ENCODE results near the gene ERAP2. TPM values are rescaled to one million over a fixed set of nuclear protein-coding genes. Genes with fewer than 3 reads are reported as not detected.

Gene ERAP2
- polyA plus RNA-seq, 1 donor from 2014 or later = not detected

GRCh38 chr5:96902876-96903275, 26.6 kb downstream of the ERAP2 start:
- TF ChIP-seq TAF1 (IDR thresholded peaks at IDR 0.05; ENCODE audit: low read depth) (no peak), REST (IDR thresholded peaks at IDR 0.05; ENCODE audit: borderline replicate concordance) (no peak), POLR2AphosphoS5 (IDR thresholded peaks at IDR 0.05) (no peak), MXI1 (conservative IDR thresholded peaks at IDR 0.05; ENCODE audit: poor library complexity, severe bottlenecking) (no peak), CTCF (IDR thresholded peaks at IDR 0.05; ENCODE audit: poor library complexity, severe bottlenecking) (no peak), SMC3 (conservative IDR thresholded peaks at IDR 0.05; ENCODE audit: poor library complexity) (no peak), EP300 (conservative IDR thresholded peaks at IDR 0.05; ENCODE audit: poor library complexity, severe bottlenecking) (no peak), RAD21 (conservative IDR thresholded peaks at IDR 0.05) (no peak), EZH2 (IDR thresholded peaks at IDR 0.05; ENCODE audit: borderline replicate concordance, insufficient read depth, low read length, poor library complexity, severe bottlenecking) (no peak)

GRCh38 chr5:96903300-96903699, 27.0 kb downstream of the ERAP2 start:
- TF ChIP-seq EP300 (conservative IDR thresholded peaks at IDR 0.05; ENCODE audit: poor library complexity, severe bottlenecking) (no peak), EZH2 (IDR thresholded peaks at IDR 0.05; ENCODE audit: borderline replicate concordance, insufficient read depth, low read length, poor library complexity, severe bottlenecking) (no peak), MXI1 (conservative IDR thresholded peaks at IDR 0.05; ENCODE audit: poor library complexity, severe bottlenecking) (no peak), SMC3 (conservative IDR thresholded peaks at IDR 0.05; ENCODE audit: poor library complexity) (no peak), REST (IDR thresholded peaks at IDR 0.05; ENCODE audit: borderline replicate concordance) (no peak), RAD21 (conservative IDR thresholded peaks at IDR 0.05) (no peak), CTCF (IDR thresholded peaks at IDR 0.05; ENCODE audit: poor library complexity, severe bottlenecking) (no peak), TAF1 (IDR thresholded peaks at IDR 0.05; ENCODE audit: low read depth) (no peak), POLR2AphosphoS5 (IDR thresholded peaks at IDR 0.05) (no peak)
- H3K4me3 ChIP-seq (ENCODE audit: low read length) = no peak overlapping the region
- no peak overlapping the region for H3K9ac ChIP-seq (ENCODE audit: low read length)
- H4K20me1 ChIP-seq (ENCODE audit: insufficient read depth) = no peaks in the 10 kb centered on the region
- no peaks in the 10 kb centered on the region for H3K9me2 ChIP-seq (ENCODE audit: insufficient read depth, low read length)
- H3K79me2 ChIP-seq (replicated peaks; ENCODE audit: insufficient read depth, low read length) = no peaks in the 10 kb centered on the region
- no peak overlapping the region for H3K27ac ChIP-seq (ENCODE audit: low read length)
- no peaks in the 10 kb centered on the region for H3K36me3 ChIP-seq (ENCODE audit: insufficient read depth, low read length)
- no peaks in the 10 kb centered on the region for H3K27me3 ChIP-seq (ENCODE audit: insufficient read depth, low read depth, low read length)
- H3F3A ChIP-seq (ENCODE audit: insufficient read depth, low read length, poor library complexity, severe bottlenecking) = no peaks in the 10 kb centered on the region
- no peak overlapping the region for H3K4me2 ChIP-seq (ENCODE audit: low read length)
- H3K9me3 ChIP-seq (ENCODE audit: low read length) = no peaks in the 10 kb centered on the region
- no peak overlapping the region for H2AFZ ChIP-seq (ENCODE audit: low read depth, low read length)

More at GRCh38 chr5:96902876-96903275, 26.6 kb downstream of the ERAP2 start:
- H3K4me2 ChIP-seq (ENCODE audit: low read length) = no peak overlapping the region
- no peak overlapping the region for H3K4me3 ChIP-seq (ENCODE audit: low read length)
- no peaks in the 10 kb centered on the region for H3F3A ChIP-seq (ENCODE audit: insufficient read depth, low read length, poor library complexity, severe bottlenecking)
- H3K36me3 ChIP-seq (ENCODE audit: insufficient read depth, low read length) = no peaks in the 10 kb centered on the region
- no peaks in the 10 kb centered on the region for H4K20me1 ChIP-seq (ENCODE audit: insufficient read depth)
- H3K9ac ChIP-seq (ENCODE audit: low read length) = no peak overlapping the region
- no peak overlapping the region for H2AFZ ChIP-seq (ENCODE audit: low read depth, low read length)
- no peaks in the 10 kb centered on the region for H3K27me3 ChIP-seq (ENCODE audit: insufficient read depth, low read depth, low read length)
- no peak overlapping the region for H3K27ac ChIP-seq (ENCODE audit: low read length)
- H3K9me2 ChIP-seq (ENCODE audit: insufficient read depth, low read length) = no peaks in the 10 kb centered on the region
- no peaks in the 10 kb centered on the region for H3K79me2 ChIP-seq (replicated peaks; ENCODE audit: insufficient read depth, low read length)
- H3K9me3 ChIP-seq (ENCODE audit: low read length) = no peaks in the 10 kb centered on the region
